Panc1 (cell line): ENCODE results near the gene APAF1.

ENCODE experiments used
- CTCF ChIP-seq: fragments of 450-650 bp; IDR thresholded peaks from 2 replicates; pipeline ENCODE4 v1.5.1; 2017; ENCODE audit warnings: mild to moderate bottlenecking
- POLR2AphosphoS5 ChIP-seq: IDR thresholded peaks from 2 replicates; pipeline ENCODE4 v1.6.1; 2012; ENCODE audit warnings: mild to moderate bottlenecking, low read depth, low read length, moderate library complexity
- REST ChIP-seq, 2 experiments: IDR thresholded peaks; 2 replicates each; pipeline ENCODE4 v1.6.1; 2011 to 2012; ENCODE audit warnings: low read depth in 2 of 2, control low read depth in 1 of 2, low read length in 1 of 2, mild to moderate bottlenecking in 1 of 2, moderate library complexity in 1 of 2; ENCODE audit not compliant: insufficient read depth in 1 of 2

- TF ChIP-seq CTCF (no peak; the same call in 1 of the 2 replicates), POLR2AphosphoS5 (no peak), REST (IDR thresholded peaks at IDR 0.05; ENCODE audit: insufficient read depth in 1 of 2, low read depth in 2 of 2, low read length in 1 of 2) (no peak)
These were observed 718 bp upstream of the APAF1 start for GRCh38 chr12:98644433-98644711.
